ENCODE measurements around the gene RWDD3.

DNA sequence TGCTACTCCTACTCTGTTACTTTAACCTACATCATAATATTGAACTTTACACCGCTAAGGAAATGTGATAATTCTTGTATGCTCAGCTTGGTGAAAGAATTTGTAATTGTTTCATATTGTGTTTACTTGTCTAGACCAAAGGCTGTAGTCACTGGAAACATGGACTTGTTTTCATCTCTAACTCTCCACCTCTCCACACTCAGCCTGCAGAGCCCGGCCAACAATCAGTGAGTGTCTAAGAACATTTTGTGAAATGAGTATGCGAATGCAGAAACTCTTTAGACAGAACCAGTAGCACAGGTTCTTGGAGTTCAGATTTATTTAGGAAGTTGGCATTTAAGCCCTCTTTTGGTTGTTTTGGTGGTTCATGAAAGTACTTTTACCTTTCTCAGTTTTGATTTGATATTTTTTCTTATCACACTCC lies 3.2 kb upstream of the RWDD3 start:
- TF ChIP-seq MAZ (IDR thresholded peaks at IDR 0.05; ENCODE audit: borderline replicate concordance, low read depth, low read length), result no peak
- TF ChIP-seq SMC3 (IDR thresholded peaks at IDR 0.05), result no peak
- TF ChIP-seq TFCP2L1 (CRISPR knock-in tag; IDR thresholded peaks at IDR 0.05), result no peak
- no peak for TF ChIP-seq CBX2 (IDR thresholded peaks at IDR 0.05; ENCODE audit: borderline replicate concordance, low read depth)
